OCI-LY1 (cell line): ENCODE measurements around the gene AMELX.

Experiments
- H2AFZ ChIP-seq: fragments of 200-600 bp; sonication (generic), shearing (Covaris generic); 2 replicates; pipeline ENCODE4 v1.6.0; 2014; ENCODE audit warnings: antibody characterized with exemption, mild to moderate bottlenecking, low read length
- H3F3A ChIP-seq: fragments of 200-600 bp; sonication (generic), shearing (Covaris generic); 2 replicates; pipeline ENCODE4 v1.6.0; 2014; ENCODE audit warnings: mild to moderate bottlenecking, antibody characterized with exemption, low read length, moderate library complexity; ENCODE audit not compliant: insufficient read depth
- H3K27ac ChIP-seq: fragments of 200-600 bp; sonication (generic); 2 replicates; pipeline ENCODE4 v1.5.1; 2014; ENCODE audit warnings: low read length, mixed run types, mild to moderate bottlenecking, low read depth; ENCODE audit not compliant: poor library complexity, severe bottlenecking
- H3K27me3 ChIP-seq: fragments of 200-600 bp; sonication (generic); 2 replicates; pipeline ENCODE4 v1.6.0; 2014; ENCODE audit warnings: antibody characterized with exemption, mild to moderate bottlenecking, low read length, moderate library complexity; ENCODE audit not compliant: insufficient read depth
- H3K36me3 ChIP-seq: fragments of 200-600 bp; sonication (generic); 2 replicates; pipeline ENCODE4 v1.6.1; 2014; ENCODE audit warnings: mild to moderate bottlenecking, antibody characterized with exemption, low read length, moderate library complexity, mixed read lengths; ENCODE audit not compliant: insufficient read depth
- H3K4me1 ChIP-seq: fragments of 200-600 bp; sonication (generic); 2 replicates; pipeline ENCODE4 v1.5.1; 2014; ENCODE audit warnings: mild to moderate bottlenecking, low read length, moderate library complexity; ENCODE audit not compliant: insufficient read depth, severe bottlenecking
- H3K4me2 ChIP-seq: fragments of 200-600 bp; sonication (generic), shearing (Covaris generic); 2 replicates; pipeline ENCODE4 v1.6.1; 2014; ENCODE audit warnings: low read length
- H3K4me3 ChIP-seq: fragments of 200-600 bp; sonication (generic); 2 replicates; pipeline ENCODE4 v1.5.1; 2014; ENCODE audit warnings: low read length, low read depth, mild to moderate bottlenecking, mixed read lengths; ENCODE audit not compliant: poor library complexity, severe bottlenecking
- H3K79me2 ChIP-seq: fragments of 200-600 bp; shearing (Covaris generic); 2 replicates; pipeline ENCODE4 v1.6.1; 2016; ENCODE audit warnings: mixed run types, low read length, mixed read lengths; ENCODE audit not compliant: insufficient read depth
- H3K9ac ChIP-seq: fragments of 200-600 bp; sonication (generic), shearing (Covaris generic); 2 replicates; pipeline ENCODE4 v1.6.1; 2014; ENCODE audit warnings: mild to moderate bottlenecking, low read length, mixed read lengths
- H3K9me2 ChIP-seq: fragments of 200-600 bp; sonication (generic), shearing (Covaris generic); 2 replicates; pipeline ENCODE4 v1.6.1; 2014; ENCODE audit warnings: low read depth, mild to moderate bottlenecking, low read length, mixed read lengths
- H3K9me3 ChIP-seq: fragments of 200-600 bp; shearing (Covaris generic); 2 replicates; pipeline ENCODE4 v1.6.1; 2014; ENCODE audit warnings: low read length, mixed read lengths
- H4K20me1 ChIP-seq: fragments of 200-600 bp; sonication (generic), shearing (Covaris generic); 2 replicates; pipeline ENCODE4 v1.6.0; 2016; ENCODE audit warnings: mild to moderate bottlenecking, low read length; ENCODE audit not compliant: insufficient read depth
- EZH2 ChIP-seq: fragments of 200-600 bp; sonication (generic), shearing (Covaris generic); IDR thresholded peaks from 2 replicates; pipeline ENCODE4 v1.8.0; 2017; ENCODE audit warnings: borderline replicate concordance, mixed run types, mild to moderate bottlenecking, antibody characterized with exemption, low read length, moderate library complexity, mixed read lengths
- TF ChIP-seq, protein P1 (sequence below): fragments of 200-600 bp; sonication (generic), shearing (Covaris generic); IDR thresholded peaks from 2 replicates; pipeline ENCODE4 v1.5.1; 2017; ENCODE audit warnings: mild to moderate bottlenecking, antibody characterized with exemption, low read length, moderate library complexity, mixed read lengths

Gene AMELX

DNA sequence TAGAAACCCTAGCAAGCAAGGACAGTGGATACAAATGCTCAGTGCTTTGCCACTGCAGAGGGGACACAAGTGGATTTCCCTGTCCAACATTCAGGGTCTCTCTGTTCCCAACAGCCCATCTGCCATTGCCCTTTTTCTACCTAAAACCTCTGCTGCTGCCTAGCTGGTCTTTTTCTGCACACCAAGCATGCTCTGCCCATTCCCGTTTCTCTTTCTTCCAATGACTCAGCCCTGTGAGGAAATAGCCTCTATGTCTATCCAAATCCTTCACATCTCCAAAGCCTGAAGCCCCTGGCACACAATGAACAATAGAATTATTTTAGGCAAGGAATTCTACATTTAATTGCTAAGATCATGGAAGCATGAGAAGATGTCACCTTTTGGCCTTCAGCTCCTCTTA is 5.7 kb upstream of the AMELX start:
- Histone ChIP-seq H3K4me2 (no peak overlapping the region), H3K27ac (no peak overlapping the region), H3K9me2 (no peaks in the 10 kb centered on the region), H4K20me1 (no peaks in the 10 kb centered on the region), H2AFZ (no peak overlapping the region), H3K9me3 (no peaks in the 10 kb centered on the region), H3F3A (no peaks in the 10 kb centered on the region), H3K4me3 (no peak overlapping the region), H3K27me3 (no peaks in the 10 kb centered on the region), H3K36me3 (no peaks in the 10 kb centered on the region), H3K79me2 (no peaks in the 10 kb centered on the region), H3K4me1 (no peaks in the 10 kb centered on the region), H3K9ac (no peak overlapping the region)
- TF ChIP-seq, protein P1, sequence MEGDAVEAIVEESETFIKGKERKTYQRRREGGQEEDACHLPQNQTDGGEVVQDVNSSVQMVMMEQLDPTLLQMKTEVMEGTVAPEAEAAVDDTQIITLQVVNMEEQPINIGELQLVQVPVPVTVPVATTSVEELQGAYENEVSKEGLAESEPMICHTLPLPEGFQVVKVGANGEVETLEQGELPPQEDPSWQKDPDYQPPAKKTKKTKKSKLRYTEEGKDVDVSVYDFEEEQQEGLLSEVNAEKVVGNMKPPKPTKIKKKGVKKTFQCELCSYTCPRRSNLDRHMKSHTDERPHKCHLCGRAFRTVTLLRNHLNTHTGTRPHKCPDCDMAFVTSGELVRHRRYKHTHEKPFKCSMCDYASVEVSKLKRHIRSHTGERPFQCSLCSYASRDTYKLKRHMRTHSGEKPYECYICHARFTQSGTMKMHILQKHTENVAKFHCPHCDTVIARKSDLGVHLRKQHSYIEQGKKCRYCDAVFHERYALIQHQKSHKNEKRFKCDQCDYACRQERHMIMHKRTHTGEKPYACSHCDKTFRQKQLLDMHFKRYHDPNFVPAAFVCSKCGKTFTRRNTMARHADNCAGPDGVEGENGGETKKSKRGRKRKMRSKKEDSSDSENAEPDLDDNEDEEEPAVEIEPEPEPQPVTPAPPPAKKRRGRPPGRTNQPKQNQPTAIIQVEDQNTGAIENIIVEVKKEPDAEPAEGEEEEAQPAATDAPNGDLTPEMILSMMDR: peak; percentile 12; the same call in 1 of the 2 replicates
- TF ChIP-seq EZH2: no peak

DNA sequence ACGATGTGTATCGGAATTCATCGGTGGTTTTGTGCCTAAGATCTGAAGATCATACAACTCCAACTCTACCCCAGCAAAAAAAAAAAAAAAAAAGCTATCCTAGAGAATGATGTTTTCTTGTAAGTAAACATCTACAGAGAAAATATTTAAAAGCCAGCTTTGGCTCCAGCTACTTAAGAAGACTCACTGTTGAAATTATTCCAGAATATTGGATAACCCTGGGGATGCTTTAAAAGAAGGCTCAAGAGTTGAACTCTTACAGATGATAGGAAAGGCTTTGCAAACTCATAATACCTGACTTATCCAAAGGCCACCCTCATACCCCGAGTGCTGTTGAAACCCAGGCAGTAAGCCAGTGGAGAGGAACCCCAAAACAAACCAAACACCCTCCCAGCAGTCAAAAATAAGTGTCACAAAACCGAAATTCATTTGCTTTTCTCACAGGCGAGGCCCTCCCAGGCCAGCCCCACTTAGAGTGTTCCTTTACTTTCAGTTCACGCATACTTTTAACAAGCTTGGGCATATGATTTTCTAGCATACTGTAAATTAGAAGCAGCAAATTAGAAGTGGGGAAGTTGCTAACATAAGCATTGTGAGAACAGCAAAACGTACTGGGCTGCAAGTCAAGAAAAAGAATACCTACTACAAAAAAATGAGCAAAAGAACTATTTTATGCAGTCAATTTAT is 2.7 kb upstream of the AMELX start:
- no peaks in the 10 kb centered on the region for H3K9me3 ChIP-seq
- H3F3A ChIP-seq: no peaks in the 10 kb centered on the region
- H3K27me3 ChIP-seq: no peaks in the 10 kb centered on the region
- no peaks in the 10 kb centered on the region for H3K79me2 ChIP-seq
- no peak overlapping the region for H3K4me2 ChIP-seq
- H3K9ac ChIP-seq: no peak overlapping the region
- H4K20me1 ChIP-seq: no peaks in the 10 kb centered on the region
- H3K4me3 ChIP-seq: no peak overlapping the region
- TF ChIP-seq, protein P1: no peak
- no peak for TF ChIP-seq EZH2
- H3K4me1 ChIP-seq: no peaks in the 10 kb centered on the region
- no peak overlapping the region for H3K27ac ChIP-seq
- no peak overlapping the region for H2AFZ ChIP-seq
- H3K9me2 ChIP-seq: no peaks in the 10 kb centered on the region
- H3K36me3 ChIP-seq: no peaks in the 10 kb centered on the region

DNA sequence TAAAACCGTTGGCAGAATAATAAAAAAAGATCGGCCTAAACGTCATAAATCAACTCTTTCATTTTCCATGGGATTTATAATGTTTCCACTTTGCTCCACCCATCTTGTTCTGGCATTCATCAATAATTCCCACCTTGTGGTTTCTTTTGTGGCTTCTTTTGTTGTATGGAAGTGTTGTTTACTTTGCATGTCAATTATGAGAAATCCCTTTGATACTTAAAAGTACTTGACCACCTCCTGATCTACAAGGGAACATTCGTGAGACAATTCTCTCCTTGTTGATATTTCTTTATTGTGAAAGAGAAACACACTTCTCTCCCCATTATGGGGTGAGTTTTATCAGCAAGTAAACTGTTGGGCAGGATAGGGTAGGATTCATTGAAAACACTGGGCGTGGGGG is 2.8 kb downstream of the AMELX start:
- Histone ChIP-seq H3K79me2 (no peaks in the 10 kb centered on the region), H3K9ac (no peak overlapping the region)

More for the DNA sequence above, 2.8 kb downstream of the AMELX start:
- no peak overlapping the region for H3K4me3 ChIP-seq
- H3K27ac ChIP-seq: no peak overlapping the region
- H3F3A ChIP-seq: no peaks in the 10 kb centered on the region
- TF ChIP-seq, protein P1: no peak
- TF ChIP-seq EZH2: no peak
- H3K27me3 ChIP-seq: no peaks in the 10 kb centered on the region
- no peak overlapping the region for H2AFZ ChIP-seq
- no peaks in the 10 kb centered on the region for H4K20me1 ChIP-seq
- H3K4me2 ChIP-seq: no peak overlapping the region
- no peaks in the 10 kb centered on the region for H3K4me1 ChIP-seq
- no peaks in the 10 kb centered on the region for H3K36me3 ChIP-seq
- no peaks in the 10 kb centered on the region for H3K9me3 ChIP-seq
- no peaks in the 10 kb centered on the region for H3K9me2 ChIP-seq
